NB4 (cell line): ENCODE results near the gene XYLB.
A peak's percentile ranks its signal among the peaks of the same experiment; 100 is the strongest.

Source experiments
- DNase-seq: peaks from one replicate; pipeline ENCODE4 v3.0.0; 2010; ENCODE audit warnings: low read depth
- H3K4me3 ChIP-seq: one replicate; pipeline ENCODE4 v1.5.1; 2011; ENCODE audit warnings: mild to moderate bottlenecking, low read depth, low read length, moderate library complexity
- MYC ChIP-seq: IDR thresholded peaks from 2 replicates; pipeline ENCODE4 v1.6.1; 2011; ENCODE audit warnings: low read depth, low read length
- POLR2A ChIP-seq: IDR thresholded peaks from 2 replicates; pipeline ENCODE4 v1.6.1; 2011; ENCODE audit warnings: mild to moderate bottlenecking; ENCODE audit not compliant: insufficient read length; ENCODE audit errors: extremely low read depth
- TF ChIP-seq, protein P1 (sequence below): IDR thresholded peaks from 2 replicates; pipeline ENCODE4 v1.6.1; 2011; ENCODE audit warnings: low read depth, low read length
- TF ChIP-seq, protein P2 (sequence below): IDR thresholded peaks from one replicate; pipeline ENCODE4 v1.5.1; 2012; ENCODE audit warnings: low read depth, low read length

XYLB gene

DNA sequence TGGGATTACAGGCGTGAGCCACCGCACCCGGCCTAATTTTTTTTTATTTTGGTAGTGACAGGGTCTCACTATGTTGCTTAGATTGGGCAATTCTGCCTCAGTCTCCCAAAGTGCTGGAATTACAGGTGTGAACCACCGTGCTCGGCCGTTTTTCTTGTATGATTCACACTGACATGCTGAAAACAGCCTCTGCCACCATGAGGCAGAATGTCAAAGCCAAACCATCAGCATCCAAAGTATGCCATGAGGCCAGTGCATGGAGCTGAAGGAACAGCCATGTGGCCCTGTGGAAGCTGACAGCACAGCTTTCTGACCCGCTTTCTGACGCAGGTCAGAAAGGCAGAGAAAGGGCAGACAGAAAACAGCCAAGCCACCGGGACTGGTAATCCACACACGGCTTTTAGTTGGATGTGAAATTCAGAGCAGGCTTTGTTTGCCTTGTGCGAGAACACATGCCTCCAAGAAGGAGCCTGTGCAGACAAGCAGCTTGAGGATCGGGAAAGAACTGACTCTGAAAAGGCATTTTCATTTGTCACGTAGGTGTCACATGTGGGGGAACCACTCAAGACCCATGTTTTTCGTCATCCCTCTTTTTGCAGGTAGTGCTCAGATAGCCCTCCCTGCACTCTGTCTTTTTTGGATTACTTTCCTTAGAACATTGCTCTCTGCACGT is 25.1 kb downstream of the XYLB start:
- no peak overlapping the region for H3K4me3 ChIP-seq
- no peak for DNase-seq
- TF ChIP-seq, protein P1, sequence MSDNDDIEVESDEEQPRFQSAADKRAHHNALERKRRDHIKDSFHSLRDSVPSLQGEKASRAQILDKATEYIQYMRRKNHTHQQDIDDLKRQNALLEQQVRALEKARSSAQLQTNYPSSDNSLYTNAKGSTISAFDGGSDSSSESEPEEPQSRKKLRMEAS = no peak
- TF ChIP-seq POLR2A (no peak), MYC (no peak)
- TF ChIP-seq, protein P2, sequence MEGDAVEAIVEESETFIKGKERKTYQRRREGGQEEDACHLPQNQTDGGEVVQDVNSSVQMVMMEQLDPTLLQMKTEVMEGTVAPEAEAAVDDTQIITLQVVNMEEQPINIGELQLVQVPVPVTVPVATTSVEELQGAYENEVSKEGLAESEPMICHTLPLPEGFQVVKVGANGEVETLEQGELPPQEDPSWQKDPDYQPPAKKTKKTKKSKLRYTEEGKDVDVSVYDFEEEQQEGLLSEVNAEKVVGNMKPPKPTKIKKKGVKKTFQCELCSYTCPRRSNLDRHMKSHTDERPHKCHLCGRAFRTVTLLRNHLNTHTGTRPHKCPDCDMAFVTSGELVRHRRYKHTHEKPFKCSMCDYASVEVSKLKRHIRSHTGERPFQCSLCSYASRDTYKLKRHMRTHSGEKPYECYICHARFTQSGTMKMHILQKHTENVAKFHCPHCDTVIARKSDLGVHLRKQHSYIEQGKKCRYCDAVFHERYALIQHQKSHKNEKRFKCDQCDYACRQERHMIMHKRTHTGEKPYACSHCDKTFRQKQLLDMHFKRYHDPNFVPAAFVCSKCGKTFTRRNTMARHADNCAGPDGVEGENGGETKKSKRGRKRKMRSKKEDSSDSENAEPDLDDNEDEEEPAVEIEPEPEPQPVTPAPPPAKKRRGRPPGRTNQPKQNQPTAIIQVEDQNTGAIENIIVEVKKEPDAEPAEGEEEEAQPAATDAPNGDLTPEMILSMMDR = no peak

DNA sequence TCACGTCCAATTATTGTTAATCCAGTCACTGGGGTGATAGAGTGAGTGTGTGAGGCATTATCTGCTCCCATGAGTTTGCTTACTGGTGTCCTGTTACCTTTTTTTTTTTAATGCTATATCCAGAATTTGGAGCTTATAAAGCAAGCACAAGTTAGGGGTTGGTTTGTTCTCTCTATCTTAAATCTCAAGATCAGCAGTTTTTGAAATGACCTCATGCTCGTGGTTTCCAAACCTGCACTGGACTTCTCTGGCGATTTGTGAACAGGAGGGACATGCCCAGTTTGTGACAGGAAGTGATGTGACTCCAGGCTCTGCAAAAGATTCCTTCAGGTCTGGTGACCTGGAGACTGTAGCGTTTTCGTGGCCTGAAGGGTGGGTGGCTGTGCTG is 25.6 kb downstream of the XYLB start:
- DNase-seq = no peak
- H3K4me3 ChIP-seq = no peak overlapping the region
- no peak for TF ChIP-seq POLR2A
- TF ChIP-seq, protein P1 = no peak

DNA sequence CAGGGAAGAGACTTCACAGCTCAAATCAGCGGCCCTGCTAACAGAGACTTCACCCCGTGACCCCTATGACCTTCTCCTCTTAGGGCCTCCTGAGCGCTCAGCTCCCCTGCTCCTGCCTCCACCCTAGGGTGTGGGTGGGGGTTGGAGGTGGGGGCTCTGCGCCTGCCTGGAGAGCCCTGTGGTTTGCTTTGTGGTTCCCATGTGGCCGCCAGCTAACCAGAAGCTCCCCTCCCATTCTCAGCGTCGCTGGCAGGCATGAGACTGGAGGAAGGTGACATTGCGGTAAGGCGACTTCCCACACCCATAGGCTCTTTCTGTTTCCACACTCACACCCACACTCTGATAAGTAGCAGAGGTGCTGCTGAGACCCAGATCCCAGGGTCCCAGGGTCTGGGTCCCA is 27.6 kb downstream of the XYLB start:
- no peak overlapping the region for H3K4me3 ChIP-seq
- no peak for TF ChIP-seq MYC
- TF ChIP-seq, protein P1 = peak; percentile 29; the same call in 1 of the 2 replicates
- peak; percentile 88 for DNase-seq

DNA sequence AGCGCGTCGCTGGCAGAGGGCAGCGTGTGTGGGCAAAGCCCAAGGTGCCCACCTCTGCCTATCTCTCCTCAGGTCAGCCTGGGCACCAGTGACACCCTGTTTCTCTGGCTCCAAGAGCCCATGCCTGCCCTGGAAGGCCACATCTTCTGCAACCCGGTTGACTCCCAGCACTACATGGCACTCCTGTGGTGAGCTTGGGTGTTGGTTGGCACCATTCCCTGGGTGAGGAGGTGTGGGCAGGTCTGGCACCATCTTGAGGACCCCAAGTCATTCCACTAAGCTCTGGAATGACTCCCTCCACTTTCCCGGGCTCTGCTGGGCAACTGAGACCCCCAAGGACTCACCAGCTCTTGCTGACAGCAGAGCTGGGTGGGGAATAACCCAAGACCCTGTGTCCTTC is 28.5 kb downstream of the XYLB start:
- no peak for DNase-seq
- H3K4me3 ChIP-seq = no peak overlapping the region
- TF ChIP-seq, protein P2 = no peak
- TF ChIP-seq POLR2A (no peak), MYC (no peak)
- TF ChIP-seq, protein P1 = no peak

DNA sequence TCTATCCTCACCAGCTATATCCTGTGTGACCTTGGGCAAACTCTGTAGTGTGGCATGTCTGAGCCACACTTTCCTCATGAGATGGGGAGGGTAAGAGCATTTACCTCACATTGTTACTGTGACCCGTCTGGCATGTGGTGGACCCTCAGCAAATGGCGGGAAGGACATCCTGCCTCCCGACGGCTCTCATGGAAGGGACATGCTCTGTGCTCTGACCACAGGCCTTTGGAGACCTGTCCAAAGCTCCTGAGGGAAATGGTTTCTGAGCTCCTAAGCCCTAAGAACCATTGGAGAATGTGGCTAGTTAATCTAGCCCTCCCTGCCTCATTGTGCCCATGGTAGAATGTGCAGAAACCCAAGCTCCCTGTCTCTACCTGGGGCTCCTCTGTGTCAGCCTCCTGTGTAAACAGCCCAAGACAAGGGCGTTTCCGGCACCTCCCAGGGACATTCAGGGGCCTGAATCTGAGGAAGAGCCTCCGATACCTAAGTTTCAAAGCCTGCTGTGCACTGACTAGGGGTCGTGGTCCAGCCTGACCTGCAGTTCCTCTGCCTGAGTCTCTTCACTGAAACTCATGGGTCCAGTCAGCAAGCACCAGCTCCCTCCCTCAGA is 29.0 kb downstream of the XYLB start:
- TF ChIP-seq, protein P1 = no peak
- TF ChIP-seq MYC (no peak), POLR2A (no peak)
- TF ChIP-seq, protein P2 = no peak
- no peak overlapping the region for H3K4me3 ChIP-seq
- DNase-seq = no peak

DNA sequence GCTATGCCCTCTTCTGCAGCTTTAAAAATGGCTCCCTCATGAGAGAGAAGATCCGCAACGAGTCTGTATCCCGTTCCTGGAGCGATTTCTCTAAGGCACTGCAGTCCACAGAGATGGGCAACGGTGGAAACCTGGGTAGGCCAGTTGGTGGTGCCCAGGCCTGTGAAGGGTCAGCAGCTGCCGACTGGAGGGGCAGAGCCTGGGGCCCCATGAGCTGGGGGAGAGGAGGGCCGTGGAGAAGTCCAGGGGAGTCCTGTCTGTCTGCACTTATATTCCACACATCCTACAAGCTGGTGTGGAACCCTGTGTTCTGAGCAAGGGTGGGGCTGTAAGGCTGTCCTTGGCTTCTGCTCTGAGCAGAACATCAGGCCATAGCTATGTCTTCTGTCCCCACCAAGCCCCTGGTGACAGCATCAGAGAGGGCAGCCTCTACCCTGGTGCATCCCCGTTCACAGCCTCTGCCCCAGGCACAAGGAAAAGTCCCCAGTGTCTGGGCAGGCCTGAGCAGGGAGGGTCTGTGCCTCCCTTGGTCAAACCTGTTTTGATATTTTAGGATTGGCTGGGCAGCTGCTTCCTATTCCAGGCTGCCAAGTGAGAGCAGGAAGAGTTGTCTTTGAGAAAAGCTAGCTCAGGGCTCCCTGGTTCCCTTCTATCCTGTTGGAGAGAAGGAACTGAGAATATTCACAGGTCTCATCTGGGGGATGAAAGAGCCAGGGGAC is 29.7 kb downstream of the XYLB start:
- TF ChIP-seq, protein P2 = no peak
- TF ChIP-seq, protein P1 = no peak
- no peak for TF ChIP-seq MYC
- no peak for TF ChIP-seq POLR2A
- no peak for DNase-seq
- H3K4me3 ChIP-seq = no peak overlapping the region
